Endodermal cell (in vitro differentiated cells): ENCODE results near the gene ZMYND12. TPM values are rescaled to one million over a fixed set of nuclear protein-coding genes. Genes with fewer than 3 reads are reported as not detected.

Experiments
- DNase-seq: peaks from one replicate; pipeline ENCODE4 v3.0.0-alpha.2; 2017
- H3K27ac ChIP-seq: 2 replicates; pipeline ENCODE4 v1.5.1; 2013; ENCODE audit warnings: mild to moderate bottlenecking, low read depth, low read length, moderate library complexity
- H3K27me3 ChIP-seq: 2 replicates; pipeline ENCODE4 v1.6.1; 2013; ENCODE audit warnings: mild to moderate bottlenecking, low read length, moderate library complexity; ENCODE audit not compliant: insufficient read depth, control insufficient read depth, poor library complexity, severe bottlenecking
- H3K36me3 ChIP-seq: 2 replicates; pipeline ENCODE4 v1.7.0; 2013; ENCODE audit warnings: mild to moderate bottlenecking, low read length, moderate library complexity; ENCODE audit not compliant: control insufficient read depth, insufficient read depth
- H3K4me1 ChIP-seq: one replicate; pipeline ENCODE4 v1.7.0; 2013; ENCODE audit warnings: low read length; ENCODE audit not compliant: control insufficient read depth, insufficient read depth
- H3K4me3 ChIP-seq: 2 replicates; pipeline ENCODE4 v1.5.1; 2013; ENCODE audit warnings: mild to moderate bottlenecking, low read length, moderate library complexity
- H3K9ac ChIP-seq: 2 replicates; pipeline ENCODE4 v1.6.1; 2013; ENCODE audit warnings: mild to moderate bottlenecking, low read length, moderate library complexity; ENCODE audit not compliant: poor library complexity, severe bottlenecking; ENCODE audit errors: extremely low read depth
- H3K9me3 ChIP-seq: 2 replicates; pipeline ENCODE4 v1.6.1; 2013; ENCODE audit warnings: mild to moderate bottlenecking, low read length, moderate library complexity; ENCODE audit not compliant: control insufficient read depth
- H3K27ac Mint-ChIP-seq: 2 replicates; pipeline ENCODE4 v1.8.0; 2020; ENCODE audit warnings: mixed read lengths
- H3K27me3 Mint-ChIP-seq: 2 replicates; pipeline ENCODE4 v1.8.0; 2021; ENCODE audit warnings: mild to moderate bottlenecking, mixed read lengths; ENCODE audit not compliant: insufficient read depth
- H3K36me3 Mint-ChIP-seq: 2 replicates; pipeline ENCODE4 v1.8.0; 2020; ENCODE audit warnings: low read depth, mixed read lengths
- H3K4me1 Mint-ChIP-seq: 2 replicates; pipeline ENCODE4 v1.8.0; 2020; ENCODE audit warnings: mixed read lengths
- H3K4me3 Mint-ChIP-seq: 2 replicates; pipeline ENCODE4 v1.8.0; 2020; ENCODE audit warnings: mild to moderate bottlenecking, moderate library complexity, mixed read lengths
- H3K9me3 Mint-ChIP-seq: 2 replicates; pipeline ENCODE4 v1.8.0; 2020; ENCODE audit warnings: mild to moderate bottlenecking, mixed read lengths
- CTCF ChIP-seq: fragments of 200-600 bp; sonication (generic); conservative IDR thresholded peaks from 2 replicates; pipeline ENCODE4 v1.5.0; 2021; ENCODE audit warnings: antibody characterized with exemption, mild to moderate bottlenecking
- WGBS, 2 experiments: methylation state at CpG; one replicate each; pipeline versions ENCODE4 v1.1.5 to v1.1.7; 2013; ENCODE audit warnings: missing lambda C conversion rate in 2 of 2, mixed read lengths in 1 of 2; ENCODE audit not compliant: insufficient coverage in 1 of 2, insufficient read length in 1 of 2; 5-methylcytosine and 5-hydroxymethylcytosine counted together
- total RNA-seq, 2 donors: library from RNA; stranded (reverse); fragmentation: NEBNext Ultra II Directional in 1 of 2; extraction: Animal tissue kit (Norgen Biotek cat#: 25700) in 1 of 2; gene quantifications; 2 replicates in 1 of 2; 3 replicates in 1 of 2; pipeline ENCODE4 v1.2.1, GENCODE V29; 2021

The ZMYND12 gene
- total RNA-seq, 2 donors from 2014 or later = 0.44 to 1.1 TPM

DNA sequence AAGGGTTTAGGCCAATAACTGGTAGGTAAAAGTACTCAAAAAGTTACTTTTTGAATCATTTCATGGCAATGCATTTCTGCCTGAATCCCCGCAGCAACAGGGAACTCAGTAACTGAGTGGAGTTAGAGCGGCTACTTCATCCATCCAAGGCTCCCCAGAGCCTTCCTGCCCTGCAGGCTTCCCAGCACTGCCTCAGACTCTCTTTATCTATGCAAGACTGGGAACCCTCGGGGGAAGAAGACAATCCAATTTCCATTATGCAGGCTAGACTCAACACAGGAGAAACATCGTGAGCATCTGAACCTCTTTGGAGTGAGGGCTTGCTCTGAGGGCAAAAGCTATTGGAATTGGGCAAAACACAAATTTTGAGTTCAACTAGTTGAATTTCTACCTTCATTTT is 23.1 kb downstream of the ZMYND12 start:
- Mint-ChIP-seq H3K27ac (no peak overlapping the region), H3K4me1 (peaks cover 12% of the 10 kb centered on the region), H3K36me3 (no peaks in the 10 kb centered on the region), H3K4me3 (no peak overlapping the region), H3K27me3 (no peaks in the 10 kb centered on the region), H3K9me3 (no peaks in the 10 kb centered on the region)
- Histone ChIP-seq H3K9ac (no peak overlapping the region), H3K27ac (no peak overlapping the region), H3K36me3 (no peaks in the 10 kb centered on the region), H3K9me3 (no peaks in the 10 kb centered on the region), H3K4me3 (no peak overlapping the region), H3K4me1 (peaks cover 4% of the 10 kb centered on the region), H3K27me3 (no peaks in the 10 kb centered on the region)
- DNase-seq = no peak
- 80 to 87% methylated on average over 4 of the region's 4 CpGs for WGBS, 2 experiments
- no peak for TF ChIP-seq CTCF

DNA sequence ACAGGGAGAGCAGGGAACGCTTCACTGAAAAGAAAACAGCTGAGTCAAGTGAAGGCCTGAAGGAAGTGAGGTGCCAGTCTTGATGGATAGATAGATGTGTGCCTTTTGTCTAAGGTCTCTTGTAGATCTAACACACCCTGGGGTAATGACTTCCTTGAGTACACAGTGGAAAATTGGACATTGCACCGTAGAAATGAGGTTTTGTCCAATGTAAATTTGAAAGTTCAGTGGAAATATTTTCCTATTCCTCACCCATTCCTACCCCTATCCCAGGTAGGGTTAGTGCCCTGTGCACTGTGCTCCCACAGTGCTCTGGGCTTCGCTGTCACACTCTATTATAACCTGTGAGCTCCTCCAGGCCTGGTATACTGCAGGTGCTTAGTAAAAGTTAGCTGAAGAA is 24.3 kb downstream of the ZMYND12 start:
- Histone ChIP-seq H3K9me3 (no peaks in the 10 kb centered on the region), H3K27ac (no peak overlapping the region), H3K9ac (no peak overlapping the region), H3K4me3 (no peak overlapping the region), H3K36me3 (no peaks in the 10 kb centered on the region), H3K27me3 (no peaks in the 10 kb centered on the region), H3K4me1 (peaks cover 4% of the 10 kb centered on the region)
- Mint-ChIP-seq H3K4me3 (no peak overlapping the region), H3K27ac (no peak overlapping the region), H3K27me3 (no peaks in the 10 kb centered on the region), H3K9me3 (no peaks in the 10 kb centered on the region), H3K36me3 (no peaks in the 10 kb centered on the region), H3K4me1 (peaks cover 12% of the 10 kb centered on the region)
- no peak for TF ChIP-seq CTCF
- 86 to 100% methylated on average over 1 to 3 of the region's 3 CpGs for WGBS, 2 experiments
- no peak for DNase-seq

GRCh38 chr1:42430286-42431135 is 25.3 kb downstream of the ZMYND12 start:
- H3K9me3 ChIP-seq = no peaks in the 10 kb centered on the region
- Mint-ChIP-seq H3K4me3 (no peak overlapping the region), H3K4me1 (peaks cover 12% of the 10 kb centered on the region), H3K9me3 (peaks cover 1% of the 10 kb centered on the region), H3K27me3 (no peaks in the 10 kb centered on the region), H3K36me3 (no peaks in the 10 kb centered on the region), H3K27ac (no peak overlapping the region)
- H3K9ac ChIP-seq = no peak overlapping the region
- H3K36me3 ChIP-seq = no peaks in the 10 kb centered on the region
- WGBS, 2 experiments = 95% methylated on average over 3 of the region's 3 CpGs; no CpG with 5 or more reads in 1 of the 2 experiments
- no peak for DNase-seq
- H3K27ac ChIP-seq = no peak overlapping the region
- no peak for TF ChIP-seq CTCF
- no peaks in the 10 kb centered on the region for H3K27me3 ChIP-seq
- H3K4me3 ChIP-seq = no peak overlapping the region
- H3K4me1 ChIP-seq = peaks cover 4% of the 10 kb centered on the region
